SW480 (cell line): ENCODE data around the gene FOXP1.
"Not testable (repeated sequence)": the region's sequence is repeated elsewhere in the genome, so short reads cannot be mapped to it uniquely, and the experiment has no call there.

Experiments used
- DNase-seq: peaks from one replicate; pipeline ENCODE4 v3.0.0-alpha.2; 2016; ENCODE audit warnings: low spot score

FOXP1 gene

DNA sequence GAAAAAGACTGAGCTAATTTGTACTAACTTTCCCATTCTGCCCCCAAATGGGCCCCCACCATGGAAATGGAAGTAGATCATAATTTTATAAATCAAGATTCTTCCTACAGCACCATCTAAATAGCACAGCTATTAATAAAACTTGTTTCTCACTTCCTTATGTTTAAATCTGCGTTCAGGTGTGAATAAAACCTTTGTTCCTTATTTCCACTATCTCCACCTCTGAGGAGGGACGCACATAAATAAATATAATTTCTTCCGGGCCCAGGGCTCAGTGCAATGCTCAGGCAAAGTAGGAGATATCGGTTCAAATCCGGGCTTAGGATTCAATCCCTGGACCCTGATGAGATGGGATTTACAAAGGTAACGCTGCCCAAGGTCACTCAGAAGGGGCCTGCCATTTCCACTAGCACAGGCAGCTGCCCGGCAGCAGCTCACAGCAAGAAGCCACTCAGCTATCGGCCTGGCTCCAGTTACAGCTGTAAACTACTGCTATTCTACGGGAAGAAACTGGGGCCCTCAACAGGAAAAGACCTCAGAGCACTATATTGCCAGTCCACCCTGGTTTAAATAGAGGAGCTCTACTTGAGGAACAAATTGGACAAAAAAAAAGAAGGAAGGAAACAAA lies 52.5 kb downstream of the FOXP1 start:
- no peak for DNase-seq

DNA sequence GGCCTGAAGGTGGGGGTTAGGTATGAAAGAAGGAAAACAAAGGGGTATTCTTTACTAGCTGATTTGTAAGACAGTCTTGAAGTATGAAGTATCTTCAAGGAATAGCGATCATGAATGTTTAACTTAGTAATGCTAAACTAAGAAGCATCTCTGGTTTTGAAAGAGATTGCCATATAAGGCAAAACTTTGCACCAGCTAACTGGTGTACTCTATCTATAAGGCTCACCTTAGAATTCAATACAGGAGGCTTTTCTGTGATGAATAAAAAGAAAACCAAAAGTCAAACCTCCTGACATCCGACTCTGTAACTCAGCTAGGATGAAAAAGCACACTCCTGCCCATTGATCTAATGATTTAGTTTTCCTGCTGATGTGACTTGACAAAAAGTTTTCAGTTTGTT lies 54.7 kb downstream of the FOXP1 start:
- no peak for DNase-seq

DNA sequence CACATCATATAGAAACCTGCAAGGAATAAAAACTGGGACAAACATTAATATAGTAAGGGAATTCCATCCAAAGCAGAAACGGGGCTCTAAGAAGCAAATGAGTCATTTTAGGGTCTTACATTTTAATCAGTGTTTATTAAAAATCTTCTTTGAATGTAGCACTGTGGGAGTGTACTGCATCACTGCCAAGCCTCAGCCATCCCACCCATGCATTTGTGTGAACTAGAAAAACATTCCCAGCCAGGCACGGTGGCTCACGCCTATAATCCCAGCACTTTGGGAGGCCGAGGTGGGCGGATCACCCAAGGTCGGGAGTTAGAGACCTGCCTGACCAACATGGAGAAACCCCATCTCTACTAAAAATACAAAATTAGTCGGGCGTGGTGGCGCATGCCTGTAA lies 57.1 kb downstream of the FOXP1 start:
- DNase-seq, result not testable (repeated sequence)

DNA sequence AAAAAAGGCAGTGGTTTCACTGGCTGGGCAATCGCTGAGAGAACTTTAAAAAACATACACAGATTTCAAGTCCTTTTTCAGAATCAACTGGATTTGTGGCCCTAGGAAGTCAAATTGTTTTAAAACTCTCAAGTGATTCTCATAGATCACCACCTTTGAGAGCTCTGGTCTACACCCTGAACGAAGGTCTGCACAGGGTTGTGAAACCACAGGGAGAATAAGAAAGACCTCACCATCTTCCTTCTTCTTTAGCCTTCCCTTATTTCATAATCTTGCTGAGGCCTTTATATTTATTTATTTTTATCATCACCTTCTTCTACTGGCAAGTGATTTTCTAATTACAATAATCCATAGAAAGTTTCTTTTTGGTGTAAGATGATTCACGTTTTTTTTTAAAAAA lies 58.1 kb downstream of the FOXP1 start:
- no peak for DNase-seq

DNA sequence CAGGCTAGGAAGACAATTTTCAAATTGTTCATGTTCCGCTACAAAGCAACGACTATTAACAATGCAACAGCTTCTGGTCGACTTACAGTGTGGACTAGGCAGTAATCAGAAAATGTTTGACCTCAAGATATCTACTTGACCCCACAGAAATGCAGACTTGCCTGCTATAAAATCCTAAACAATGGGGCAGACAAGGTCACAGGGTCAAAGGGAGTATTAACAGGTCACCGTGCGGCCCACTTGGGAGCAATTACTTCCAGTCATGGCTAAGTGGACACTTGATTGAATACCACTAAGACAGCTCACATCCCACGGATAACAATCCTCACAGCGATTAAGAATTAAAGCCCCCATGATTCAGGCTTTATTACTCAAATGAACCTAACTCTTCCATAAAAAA lies 58.9 kb downstream of the FOXP1 start:
- no peak for DNase-seq

DNA sequence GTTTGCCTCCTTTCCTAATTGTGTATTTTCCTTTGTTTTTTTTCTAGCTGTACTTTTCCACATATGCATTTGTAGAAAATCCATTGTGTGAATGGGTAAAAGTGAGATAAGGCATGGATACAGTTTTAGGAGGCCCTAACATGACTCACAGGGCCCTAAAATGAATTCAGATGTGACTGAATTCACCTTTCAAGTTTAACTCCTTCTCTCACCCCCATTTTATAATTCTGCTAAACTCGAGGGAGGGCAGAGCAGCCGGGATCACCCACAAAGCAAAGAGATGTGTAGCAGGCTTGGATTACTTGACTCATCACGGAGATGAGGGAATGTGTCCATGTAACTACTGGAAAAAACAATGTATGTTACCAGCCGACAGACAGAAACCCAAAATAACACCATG lies 59.9 kb downstream of the FOXP1 start:
- DNase-seq, result no peak

DNA sequence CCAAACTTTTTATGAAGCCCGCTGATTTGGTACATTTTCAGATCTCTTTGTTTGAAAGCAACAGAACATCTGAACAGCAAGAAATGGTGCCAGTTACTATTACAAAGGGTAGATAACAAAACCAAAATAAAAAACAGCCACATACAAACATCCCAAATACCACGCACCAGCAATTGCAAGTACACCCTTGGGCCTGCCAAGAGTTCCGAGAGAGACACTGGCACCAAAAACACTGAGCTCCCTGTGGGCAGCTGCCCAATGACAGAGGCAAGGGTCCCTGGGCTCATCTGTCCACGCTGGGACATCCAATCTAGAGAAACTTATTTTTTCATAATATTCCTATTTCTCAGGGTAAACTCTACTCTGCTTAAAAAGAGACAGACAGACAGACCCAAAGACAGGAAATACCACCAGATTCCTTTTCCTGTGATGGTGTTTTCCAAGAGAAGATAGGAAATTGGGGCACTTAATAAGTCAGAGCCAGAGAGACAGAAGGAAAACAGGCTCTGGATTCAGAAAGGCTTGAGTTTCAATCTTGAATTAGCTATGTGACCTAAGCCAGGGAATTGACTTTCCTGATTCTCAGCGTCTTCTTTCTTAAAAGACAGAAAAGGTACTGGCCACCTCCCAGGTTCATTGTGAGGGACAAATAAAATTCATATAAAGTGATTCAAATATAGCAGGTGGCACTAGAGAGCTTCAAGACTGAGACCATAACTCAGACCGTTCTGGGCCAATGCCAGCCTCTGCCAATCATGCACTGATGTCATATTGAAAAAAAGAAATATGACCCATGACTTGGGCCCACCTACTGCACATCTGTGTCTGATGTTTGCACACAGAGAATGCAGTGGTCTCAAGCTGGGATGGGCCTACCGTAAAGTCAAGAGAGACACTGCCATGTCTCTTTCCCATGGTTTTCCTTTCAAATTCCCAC lies 61.3 kb downstream of the FOXP1 start:
- no peak for DNase-seq

DNA sequence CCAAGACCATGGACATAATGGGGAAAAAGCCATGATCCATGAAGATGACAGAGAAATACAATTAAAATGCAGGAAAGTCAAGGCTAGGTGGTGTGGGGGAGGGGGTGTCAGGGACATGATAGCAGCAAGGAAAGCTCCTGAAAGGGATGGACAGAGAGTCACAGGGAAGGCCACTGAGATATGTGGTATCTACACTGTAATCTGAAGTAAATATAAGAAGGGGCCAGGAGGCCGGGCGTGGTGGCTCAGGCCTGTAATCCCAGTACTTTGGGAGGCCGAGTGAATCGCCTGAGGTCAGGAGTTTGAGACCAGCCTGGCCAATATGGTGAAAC lies 62.5 kb downstream of the FOXP1 start:
- DNase-seq, result no peak

DNA sequence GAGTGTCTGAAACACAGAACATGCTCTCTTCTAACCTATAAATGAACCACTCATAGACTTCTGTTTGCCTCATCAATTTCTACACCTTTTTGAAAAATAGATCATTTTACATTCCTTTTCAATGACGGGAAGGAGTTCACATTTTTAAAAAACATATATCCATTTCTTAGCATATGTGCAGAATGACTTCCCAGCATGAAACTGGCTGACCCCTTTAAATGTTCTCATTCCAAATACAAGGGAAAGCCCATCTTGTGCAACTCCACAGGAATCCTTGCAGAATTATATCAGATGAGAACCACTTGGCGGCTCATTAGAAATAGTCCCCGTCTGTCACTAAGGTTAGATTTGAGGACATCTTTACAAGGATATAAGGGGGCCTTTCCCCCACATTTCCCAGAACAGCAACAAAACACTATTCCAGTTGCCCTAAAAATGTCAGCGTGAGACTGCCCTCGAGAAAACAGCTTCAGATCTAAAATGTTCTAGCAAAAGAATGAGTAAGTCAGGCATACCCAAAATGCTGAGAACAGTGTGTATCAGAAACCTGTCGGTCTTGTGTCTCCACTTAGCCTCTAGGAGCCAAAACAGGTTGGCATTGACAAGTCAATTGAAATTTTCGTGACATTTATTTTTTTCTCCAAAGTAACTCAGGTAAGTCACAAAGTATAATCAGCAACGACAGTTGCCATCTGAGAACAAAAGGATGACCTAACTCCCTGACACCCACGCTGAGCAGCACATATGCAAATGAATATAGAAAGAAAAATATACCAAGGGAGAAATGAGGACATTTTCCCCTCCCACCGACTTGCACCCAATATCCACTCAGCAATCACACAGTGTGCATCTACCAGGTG lies 63.1 kb downstream of the FOXP1 start:
- no peak for DNase-seq

DNA sequence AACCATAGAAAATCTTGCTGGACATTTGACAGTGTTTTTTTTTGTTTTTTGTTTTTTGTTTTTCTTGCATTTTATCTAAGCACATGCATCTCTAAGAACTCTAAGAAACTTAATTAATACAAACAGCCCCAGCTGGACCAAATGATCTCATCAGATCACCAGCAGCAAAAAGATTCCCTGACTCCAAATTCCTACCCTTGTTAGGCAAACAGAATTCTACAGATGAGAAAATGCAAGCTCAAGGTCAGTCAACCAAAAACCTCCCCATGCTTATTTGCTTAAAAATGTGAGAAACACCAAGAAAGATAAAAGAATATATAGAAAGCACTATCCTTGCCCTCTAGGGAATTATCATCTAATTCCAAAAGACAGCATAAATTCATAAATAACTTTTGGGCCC lies 65.4 kb downstream of the FOXP1 start:
- no peak for DNase-seq

DNA sequence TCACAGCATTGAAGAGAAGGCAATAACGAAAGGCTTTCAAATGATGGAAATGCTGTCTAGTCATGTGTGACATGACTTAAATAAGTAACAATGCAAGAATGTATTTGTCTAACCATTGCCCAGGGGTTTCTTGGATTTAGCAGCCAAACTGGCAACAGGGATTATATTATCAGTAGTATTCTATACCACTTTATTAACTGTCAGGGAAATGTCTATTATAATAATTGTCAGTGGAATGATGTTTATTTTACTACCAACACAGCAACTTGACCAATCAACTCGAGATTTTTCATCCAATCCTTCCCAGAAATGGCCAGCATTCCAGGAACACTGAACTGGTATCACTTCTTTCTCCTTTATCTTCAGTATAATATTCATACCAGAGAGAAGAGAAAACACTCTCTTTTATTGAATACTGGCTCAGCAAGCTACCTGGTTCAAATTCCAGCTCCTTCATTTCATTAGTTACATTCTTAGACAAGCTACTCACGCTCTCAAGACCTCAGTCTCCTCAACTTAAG lies 66.2 kb downstream of the FOXP1 start:
- DNase-seq, result no peak

DNA sequence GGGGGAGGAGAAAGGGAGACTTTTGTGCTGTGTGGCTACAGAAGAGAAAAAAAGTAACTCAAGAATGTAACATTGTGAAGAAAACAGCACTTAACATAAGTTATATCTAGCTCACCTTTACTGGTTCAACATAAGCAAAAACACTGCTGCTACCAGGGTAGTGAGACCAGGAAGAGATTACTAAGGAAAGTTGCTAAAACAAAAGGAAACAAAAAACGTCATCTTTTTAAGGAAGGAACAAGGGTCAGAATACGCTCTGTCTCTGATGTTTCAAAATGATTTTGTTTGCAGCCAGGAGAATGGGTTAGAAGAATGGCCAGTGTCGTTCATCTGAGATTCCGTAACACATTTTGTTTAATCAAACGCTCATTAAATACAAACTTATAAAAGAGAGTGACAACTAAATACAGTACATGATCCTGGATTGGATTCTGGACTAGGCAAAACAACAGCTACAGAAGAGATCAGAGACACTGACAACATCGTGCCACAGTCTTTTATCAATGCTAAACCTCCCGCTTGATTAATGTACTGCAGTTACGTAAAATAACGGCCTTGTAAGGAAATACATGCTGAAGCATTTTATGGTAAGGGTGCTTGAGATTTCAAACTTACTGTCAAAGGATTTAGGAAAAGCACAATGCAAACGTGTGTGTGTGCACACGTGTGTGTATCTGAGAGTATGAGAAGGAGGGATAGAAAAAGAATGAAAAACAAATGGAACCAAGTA lies 67.7 kb downstream of the FOXP1 start:
- no peak for DNase-seq

DNA sequence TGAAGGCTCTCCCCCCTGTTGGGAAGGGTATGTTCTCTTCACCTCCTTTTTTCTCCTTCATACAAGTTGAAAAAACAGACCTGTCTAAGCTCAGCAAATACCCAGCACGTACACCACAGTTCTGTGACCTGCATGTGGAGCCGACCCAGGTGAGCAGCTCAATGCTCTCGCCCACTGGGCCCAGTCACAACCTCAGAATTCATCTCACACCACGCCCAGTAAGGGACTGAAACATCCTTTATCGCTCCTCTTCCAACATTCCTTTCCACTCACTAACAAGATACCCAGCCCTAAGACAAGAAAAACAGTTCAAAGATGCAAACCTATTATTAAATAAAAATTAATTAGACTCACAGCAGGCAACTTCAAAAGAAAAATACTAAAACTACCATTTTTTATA lies 68.9 kb downstream of the FOXP1 start:
- DNase-seq, result no peak

DNA sequence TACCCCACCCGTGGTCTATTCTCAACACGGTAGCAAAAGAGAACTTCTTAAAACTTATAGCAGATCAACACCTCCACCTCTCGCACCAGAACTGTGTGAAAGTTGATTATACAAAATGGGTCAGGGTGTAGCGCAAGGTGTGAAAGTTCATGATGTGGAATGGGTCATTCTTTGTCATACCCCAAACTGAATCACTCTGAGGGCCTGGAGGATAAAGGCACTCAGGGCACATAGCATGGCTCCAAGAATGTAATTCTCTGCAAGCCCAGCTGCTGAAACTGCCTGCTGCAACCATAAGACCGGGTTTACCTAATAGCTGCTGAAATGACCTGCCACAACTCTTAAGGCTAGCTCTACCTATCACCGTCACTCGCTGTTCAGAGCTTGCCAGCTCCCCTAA lies 70.0 kb downstream of the FOXP1 start:
- no peak for DNase-seq

DNA sequence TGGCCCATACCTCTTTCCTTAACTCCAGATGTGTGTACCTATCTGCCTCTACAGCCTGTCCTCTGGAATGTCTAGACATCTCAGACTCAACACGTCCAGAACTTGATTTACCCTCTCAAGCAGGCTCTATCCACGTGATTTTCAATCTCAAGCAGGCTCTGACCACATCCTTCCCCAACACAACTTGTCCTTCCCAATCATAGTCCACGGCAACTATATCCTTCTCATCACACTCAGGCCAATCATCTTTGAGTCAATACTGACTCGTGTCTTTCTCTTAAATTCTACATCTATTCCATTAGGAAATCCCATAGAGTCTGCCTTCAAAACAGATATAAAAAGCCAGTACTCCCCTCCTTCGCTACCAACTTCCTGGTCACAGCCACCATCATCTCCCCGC lies 70.4 kb downstream of the FOXP1 start:
- DNase-seq, result no peak

DNA sequence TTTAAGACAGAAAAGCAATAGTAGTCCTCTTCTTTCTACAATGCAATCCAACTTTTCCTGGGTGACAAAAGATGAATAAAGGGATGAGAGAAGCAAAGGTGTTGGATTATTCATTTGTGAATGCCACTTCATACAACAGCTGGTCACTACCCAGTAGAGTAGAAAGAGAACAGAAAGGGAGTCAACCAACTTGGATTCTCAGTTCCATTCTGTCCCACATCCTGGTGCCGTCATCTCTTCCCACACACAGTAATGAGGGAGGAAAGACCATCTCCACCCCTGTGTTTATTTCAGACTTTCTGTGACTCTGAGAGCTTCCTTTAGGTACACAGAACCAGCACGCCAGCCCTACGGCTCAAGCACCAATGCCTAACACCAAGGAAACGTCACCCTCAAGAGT lies 71.0 kb downstream of the FOXP1 start:
- DNase-seq, result no peak

DNA sequence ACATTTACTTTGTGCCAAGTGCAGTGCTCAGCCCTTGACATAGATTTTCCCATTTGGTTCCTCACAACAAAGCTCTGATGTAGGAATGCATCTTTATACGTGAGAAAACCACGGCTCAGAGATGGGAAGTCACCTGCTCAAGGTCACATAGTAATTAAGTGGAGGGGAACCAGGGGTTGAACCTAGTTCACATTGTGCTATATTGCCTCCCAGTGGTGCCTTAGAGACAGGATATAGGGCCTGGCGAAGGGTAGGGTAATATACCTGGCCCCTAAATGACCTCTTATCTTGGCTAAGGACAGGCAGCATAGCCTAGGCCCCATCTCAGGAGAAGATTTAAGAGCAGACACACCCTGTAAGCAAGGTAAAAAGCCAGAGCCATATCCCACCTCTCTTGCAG lies 71.5 kb downstream of the FOXP1 start:
- DNase-seq, result no peak

DNA sequence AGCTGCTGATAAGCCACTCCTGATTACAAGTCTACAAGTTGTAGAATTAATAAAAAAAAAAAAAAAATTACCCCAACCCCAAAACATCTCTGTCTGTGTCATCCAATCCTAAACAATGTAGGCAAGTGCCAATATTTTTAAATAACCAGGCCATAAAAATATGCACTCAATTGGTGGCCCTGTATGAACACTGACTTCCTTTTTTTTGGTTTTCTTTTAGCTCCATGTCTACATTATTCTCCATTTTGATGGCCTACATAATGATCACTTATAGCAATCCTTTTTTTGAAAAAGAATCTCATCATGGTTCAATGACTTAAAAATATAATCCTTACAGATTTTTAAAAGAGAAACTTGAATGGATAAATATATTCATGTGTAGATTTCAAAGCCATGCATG lies 72.1 kb downstream of the FOXP1 start:
- DNase-seq, result no peak

DNA sequence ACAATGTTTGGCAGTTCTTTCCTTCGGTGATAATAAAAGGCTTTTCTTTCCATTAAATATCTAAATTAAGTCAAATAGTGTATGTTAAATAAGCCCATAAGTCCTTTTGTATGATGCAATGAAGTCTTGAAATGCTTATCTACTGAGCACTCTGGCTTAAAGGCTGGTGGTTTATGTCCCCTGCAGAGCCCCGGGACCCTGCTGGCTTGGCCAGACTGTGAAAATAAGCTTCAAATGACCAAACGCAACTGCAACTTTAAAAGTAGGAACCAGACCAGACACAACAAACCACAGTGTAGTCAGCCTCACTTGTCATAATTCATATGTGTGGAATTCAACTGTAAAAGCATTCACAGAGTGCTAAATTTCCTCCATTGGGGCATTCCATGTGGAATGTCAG lies 72.5 kb downstream of the FOXP1 start:
- no peak for DNase-seq

DNA sequence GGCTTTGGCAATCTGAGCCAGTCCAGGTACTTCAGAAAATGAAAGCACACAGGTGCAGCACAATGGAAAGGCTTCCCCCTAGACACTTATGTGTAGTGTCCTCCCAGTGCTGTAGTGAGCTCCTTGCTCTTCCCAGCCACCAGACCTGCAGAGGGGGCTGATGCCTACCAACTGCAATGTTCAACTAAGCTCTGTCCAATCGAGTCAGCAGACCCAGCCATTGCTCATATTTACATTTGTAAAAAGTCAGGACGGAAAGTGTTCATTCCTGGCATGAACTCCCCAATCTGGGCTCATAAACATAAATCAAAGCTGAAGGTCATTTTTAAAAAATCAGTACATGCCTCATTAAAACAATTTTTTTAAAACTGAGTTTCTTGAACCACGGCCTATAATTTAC lies 73.0 kb downstream of the FOXP1 start:
- no peak for DNase-seq

DNA sequence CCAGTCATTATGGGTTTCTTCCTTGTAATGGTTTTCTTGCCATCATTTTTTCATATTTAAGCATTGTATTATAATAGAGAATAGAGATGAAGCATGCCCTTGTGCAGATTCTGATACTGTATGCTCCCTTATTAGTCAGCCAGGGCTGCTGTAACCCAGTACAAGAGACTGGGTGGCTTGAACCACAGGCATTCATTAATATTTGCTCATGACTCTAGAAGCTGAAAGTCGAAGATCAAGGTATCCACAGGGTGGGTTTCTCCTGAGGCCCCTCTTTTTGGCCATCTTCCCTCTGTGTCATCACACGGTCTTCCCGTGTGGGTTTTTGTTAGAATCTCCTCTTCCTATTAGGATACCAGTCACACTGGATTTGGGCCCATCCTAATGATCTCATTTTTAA lies 74.5 kb downstream of the FOXP1 start:
- no peak for DNase-seq

DNA sequence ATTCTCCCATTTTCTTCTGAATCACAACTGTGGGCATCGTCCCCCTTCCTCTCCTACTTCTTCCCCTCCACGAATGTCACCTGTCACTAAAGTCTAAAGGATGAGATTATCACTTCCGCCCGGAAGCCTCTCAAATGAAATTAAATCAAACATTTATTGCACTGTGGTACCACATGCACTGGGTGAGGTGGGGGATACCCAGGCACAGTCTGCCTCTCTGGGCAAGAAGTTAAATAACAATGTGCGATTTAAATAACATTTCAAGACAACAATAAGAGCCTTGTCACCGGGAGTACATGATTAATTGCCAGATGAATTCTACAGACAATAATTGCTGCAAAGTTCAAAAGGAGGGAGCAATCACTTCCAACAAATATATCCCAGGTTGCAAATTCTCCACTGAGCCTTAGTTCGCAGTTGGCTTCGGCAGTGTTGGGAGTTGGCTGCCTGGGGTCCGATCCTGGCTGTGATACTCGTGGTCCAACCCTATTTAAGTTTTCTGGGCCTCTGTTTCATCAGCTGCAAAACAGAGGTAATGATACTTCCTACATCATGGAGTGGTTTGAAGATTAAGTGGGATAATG lies 77.7 kb downstream of the FOXP1 start:
- no peak for DNase-seq
